ENCODE measurements around the gene LRCOL1.

LRCOL1 gene

GRCh38 chr12:132619386-132620112 is 9.2 kb upstream of the LRCOL1 start:
- no peak overlapping the region for H3K9ac ChIP-seq (ENCODE audit: low read length in 5 of 5)
- peaks cover 0 to 10% (median 7%) of the 10 kb centered on the region in 5 donors for H3K36me3 ChIP-seq (ENCODE audit: control insufficient read depth in 5 of 5, insufficient read depth in 5 of 5, low read length in 5 of 5)
- H3K27ac ChIP-seq (ENCODE audit: low read depth, low read length): no peak overlapping the region
- peaks cover 6 to 19% (median 11%) of the 10 kb centered on the region in 5 donors for H3K4me1 ChIP-seq (ENCODE audit: control insufficient read depth in 5 of 5, insufficient read depth in 5 of 5, low read length in 5 of 5)
- H3K27me3 ChIP-seq (ENCODE audit: control insufficient read depth in 5 of 5, insufficient read depth in 4 of 5, low read length in 5 of 5): peaks cover 31 to 59% (median 45%) of the 10 kb centered on the region in 5 donors
- H3K4me3 ChIP-seq (ENCODE audit: low read depth in 1 of 5, low read length in 5 of 5): no peak overlapping the region
- H3K9me3 ChIP-seq (ENCODE audit: control insufficient read depth in 5 of 5, low read length in 5 of 5): peaks cover 0 to 13% (median 5%) of the 10 kb centered on the region in 5 donors

- no peak overlapping the region for H3K27ac ChIP-seq (ENCODE audit: low read depth, low read length)
- no peak overlapping the region for H3K4me3 ChIP-seq (ENCODE audit: low read depth in 1 of 5, low read length in 5 of 5)
- peaks cover 0 to 5% (median 2%) of the 10 kb centered on the region in 5 donors for H3K36me3 ChIP-seq (ENCODE audit: control insufficient read depth in 5 of 5, insufficient read depth in 5 of 5, low read length in 5 of 5)
- peaks cover 0 to 13% (median 5%) of the 10 kb centered on the region in 5 donors for H3K9me3 ChIP-seq (ENCODE audit: control insufficient read depth in 5 of 5, low read length in 5 of 5)
- peaks cover 31 to 59% (median 45%) of the 10 kb centered on the region in 5 donors for H3K27me3 ChIP-seq (ENCODE audit: control insufficient read depth in 5 of 5, insufficient read depth in 4 of 5, low read length in 5 of 5)
- H3K9ac ChIP-seq (ENCODE audit: low read length in 5 of 5): no peak overlapping the region
- H3K4me1 ChIP-seq (ENCODE audit: control insufficient read depth in 5 of 5, insufficient read depth in 5 of 5, low read length in 5 of 5): peaks cover 6 to 19% (median 11%) of the 10 kb centered on the region in 5 donors
These were observed 8.6 kb upstream of the LRCOL1 start for GRCh38 chr12:132619071-132619385.

GRCh38 chr12:132618683-132619043 is 8.3 kb upstream of the LRCOL1 start, which contains the start of gene P2RX2:
Gene P2RX2 (plus strand): TSS chr12:132618776. CDS start chr12:132618817, 41 bp downstream.
- H3K4me3 ChIP-seq (ENCODE audit: low read depth in 1 of 5, low read length in 5 of 5): no peak within 1 kb of the TSS
- H3K36me3 ChIP-seq (ENCODE audit: control insufficient read depth in 5 of 5, insufficient read depth in 5 of 5, low read length in 5 of 5): peaks cover 0 to 3% (median 0%) of the 10 kb centered on the region in 5 donors
- no peak within 1 kb of the TSS for H3K9ac ChIP-seq (ENCODE audit: low read length in 5 of 5)
- H3K27me3 ChIP-seq (ENCODE audit: control insufficient read depth in 5 of 5, insufficient read depth in 4 of 5, low read length in 5 of 5): peaks cover 31 to 59% (median 45%) of the 10 kb centered on the region in 5 donors
- H3K4me1 ChIP-seq (ENCODE audit: control insufficient read depth in 5 of 5, insufficient read depth in 5 of 5, low read length in 5 of 5): peaks cover 6 to 19% (median 11%) of the 10 kb centered on the region in 5 donors
- peaks cover 0 to 13% (median 5%) of the 10 kb centered on the region in 5 donors for H3K9me3 ChIP-seq (ENCODE audit: control insufficient read depth in 5 of 5, low read length in 5 of 5)
- no peak within 1 kb of the TSS for H3K27ac ChIP-seq (ENCODE audit: low read depth, low read length)

- Histone ChIP-seq H3K27ac (ENCODE audit: low read depth, low read length) (no peak overlapping the region), H3K4me3 (ENCODE audit: low read depth in 1 of 5, low read length in 5 of 5) (no peak overlapping the region), H3K36me3 (ENCODE audit: control insufficient read depth in 5 of 5, insufficient read depth in 5 of 5, low read length in 5 of 5) (no peaks in the 10 kb centered on the region), H3K27me3 (ENCODE audit: control insufficient read depth in 5 of 5, insufficient read depth in 4 of 5, low read length in 5 of 5) (peaks cover 31 to 59% (median 45%) of the 10 kb centered on the region in 5 donors), H3K9ac (ENCODE audit: low read length in 5 of 5) (no peak overlapping the region), H3K4me1 (ENCODE audit: control insufficient read depth in 5 of 5, insufficient read depth in 5 of 5, low read length in 5 of 5) (peaks cover 5 to 18% (median 9%) of the 10 kb centered on the region in 5 donors), H3K9me3 (ENCODE audit: control insufficient read depth in 5 of 5, low read length in 5 of 5) (peaks cover 0 to 13% (median 5%) of the 10 kb centered on the region in 5 donors)
These were observed 7.7 kb upstream of the LRCOL1 start for GRCh38 chr12:132617822-132618682.

- peaks cover 0 to 13% (median 5%) of the 10 kb centered on the region in 5 donors for H3K9me3 ChIP-seq (ENCODE audit: control insufficient read depth in 5 of 5, low read length in 5 of 5)
- no peak overlapping the region for H3K4me3 ChIP-seq (ENCODE audit: low read depth in 1 of 5, low read length in 5 of 5)
- no peaks in the 10 kb centered on the region for H3K36me3 ChIP-seq (ENCODE audit: control insufficient read depth in 5 of 5, insufficient read depth in 5 of 5, low read length in 5 of 5)
- H3K27ac ChIP-seq (ENCODE audit: low read depth, low read length): no peak overlapping the region
- peaks cover 0 to 10% (median 4%) of the 10 kb centered on the region in 5 donors for H3K4me1 ChIP-seq (ENCODE audit: control insufficient read depth in 5 of 5, insufficient read depth in 5 of 5, low read length in 5 of 5)
- H3K27me3 ChIP-seq (ENCODE audit: control insufficient read depth in 5 of 5, insufficient read depth in 4 of 5, low read length in 5 of 5): peaks cover 31 to 59% (median 45%) of the 10 kb centered on the region in 5 donors
- no peak overlapping the region for H3K9ac ChIP-seq (ENCODE audit: low read length in 5 of 5)
These were observed 6.8 kb upstream of the LRCOL1 start for GRCh38 chr12:132617135-132617701.

GRCh38 chr12:132615579-132616038 is 5.2 kb upstream of the LRCOL1 start:
- Histone ChIP-seq H3K27ac (ENCODE audit: low read depth, low read length) (no peak overlapping the region), H3K27me3 (ENCODE audit: control insufficient read depth in 5 of 5, insufficient read depth in 4 of 5, low read length in 5 of 5) (peaks cover 27 to 50% (median 47%) of the 10 kb centered on the region in 5 donors), H3K36me3 (ENCODE audit: control insufficient read depth in 5 of 5, insufficient read depth in 5 of 5, low read length in 5 of 5) (no peaks in the 10 kb centered on the region), H3K4me3 (ENCODE audit: low read depth in 1 of 5, low read length in 5 of 5) (no peak overlapping the region), H3K9ac (ENCODE audit: low read length in 5 of 5) (no peak overlapping the region), H3K9me3 (ENCODE audit: control insufficient read depth in 5 of 5, low read length in 5 of 5) (peaks cover 0 to 21% (median 13%) of the 10 kb centered on the region in 5 donors), H3K4me1 (ENCODE audit: control insufficient read depth in 5 of 5, insufficient read depth in 5 of 5, low read length in 5 of 5) (peaks cover 0 to 11% (median 3%) of the 10 kb centered on the region in 5 donors)

GRCh38 chr12:132614861-132615578 is 4.6 kb upstream of the LRCOL1 start:
- no peak overlapping the region for H3K4me3 ChIP-seq (ENCODE audit: low read depth in 1 of 5, low read length in 5 of 5)
- H3K9me3 ChIP-seq (ENCODE audit: control insufficient read depth in 5 of 5, low read length in 5 of 5): peaks cover 0 to 21% (median 13%) of the 10 kb centered on the region in 5 donors
- no peaks in the 10 kb centered on the region for H3K36me3 ChIP-seq (ENCODE audit: control insufficient read depth in 5 of 5, insufficient read depth in 5 of 5, low read length in 5 of 5)
- peaks cover 0 to 16% (median 7%) of the 10 kb centered on the region in 5 donors for H3K4me1 ChIP-seq (ENCODE audit: control insufficient read depth in 5 of 5, insufficient read depth in 5 of 5, low read length in 5 of 5)
- H3K27ac ChIP-seq (ENCODE audit: low read depth, low read length): no peak overlapping the region
- H3K27me3 ChIP-seq (ENCODE audit: control insufficient read depth in 5 of 5, insufficient read depth in 4 of 5, low read length in 5 of 5): peaks cover 24 to 50% (median 47%) of the 10 kb centered on the region in 5 donors
- no peak overlapping the region for H3K9ac ChIP-seq (ENCODE audit: low read length in 5 of 5)

GRCh38 chr12:132614029-132614428 is 3.6 kb upstream of the LRCOL1 start:
- peaks cover 0 to 18% (median 10%) of the 10 kb centered on the region in 5 donors for H3K4me1 ChIP-seq (ENCODE audit: control insufficient read depth in 5 of 5, insufficient read depth in 5 of 5, low read length in 5 of 5)
- H3K4me3 ChIP-seq (ENCODE audit: low read depth in 1 of 5, low read length in 5 of 5): no peak overlapping the region
- peaks cover 24 to 51% (median 42%) of the 10 kb centered on the region in 5 donors for H3K27me3 ChIP-seq (ENCODE audit: control insufficient read depth in 5 of 5, insufficient read depth in 4 of 5, low read length in 5 of 5)
- H3K36me3 ChIP-seq (ENCODE audit: control insufficient read depth in 5 of 5, insufficient read depth in 5 of 5, low read length in 5 of 5): no peaks in the 10 kb centered on the region
- H3K9ac ChIP-seq (ENCODE audit: low read length in 5 of 5): no peak overlapping the region
- no peak overlapping the region for H3K27ac ChIP-seq (ENCODE audit: low read depth, low read length)
- H3K9me3 ChIP-seq (ENCODE audit: control insufficient read depth in 5 of 5, low read length in 5 of 5): peaks cover 0 to 21% (median 13%) of the 10 kb centered on the region in 5 donors

- no peaks in the 10 kb centered on the region for H3K36me3 ChIP-seq (ENCODE audit: control insufficient read depth in 5 of 5, insufficient read depth in 5 of 5, low read length in 5 of 5)
- H3K27me3 ChIP-seq (ENCODE audit: control insufficient read depth in 5 of 5, insufficient read depth in 4 of 5, low read length in 5 of 5): peaks cover 24 to 60% (median 36%) of the 10 kb centered on the region in 5 donors
- H3K9ac ChIP-seq (ENCODE audit: low read length in 5 of 5): no peak overlapping the region
- H3K4me1 ChIP-seq (ENCODE audit: control insufficient read depth in 5 of 5, insufficient read depth in 5 of 5, low read length in 5 of 5): peaks cover 2 to 20% (median 10%) of the 10 kb centered on the region in 5 donors
- no peak overlapping the region for H3K27ac ChIP-seq (ENCODE audit: low read depth, low read length)
- H3K4me3 ChIP-seq (ENCODE audit: low read depth in 1 of 5, low read length in 5 of 5): no peak overlapping the region
- H3K9me3 ChIP-seq (ENCODE audit: control insufficient read depth in 5 of 5, low read length in 5 of 5): peaks cover 0 to 11% (median 9%) of the 10 kb centered on the region in 5 donors
These were observed 1.2 kb upstream of the LRCOL1 start for GRCh38 chr12:132611620-132612019.

All from subcutaneous abdominal adipose tissue (tissue), 5 donors.